ENCODE measurements around the gene PLA2G4D. TPM values are rescaled to one million over a fixed set of nuclear protein-coding genes. Genes with fewer than 3 reads are reported as not detected.

Gene PLA2G4D
- total and polyA plus RNA-seq, 7 donors, result not detected

GRCh38 chr15:42133886-42134502 lies 39.6 kb upstream of the PLA2G4D start:
- Histone ChIP-seq H3K9me3 (no peaks in the 10 kb centered on the region), H3K27me3 (ENCODE audit: insufficient read depth in 3 of 3, low read length in 2 of 3) (no peaks in the 10 kb centered on the region), H3K4me1 (no peaks in the 10 kb centered on the region), H3K4me3 (no peak overlapping the region), H3K36me3 (ENCODE audit: insufficient read depth in 1 of 2, low read depth in 1 of 2) (no peaks in the 10 kb centered on the region), H3K27ac (no peak overlapping the region)
- intact Hi-C loops (cut with DNase I), result loop anchor here (2.0 to 10.0 kb wide), 4 partner anchors 67 to 149 kb away; no protein-coding TSS in a partner anchor
- 64 to 71% (median 65%) methylated on average over 11 of the region's 11 CpGs for WGBS, 3 donors
- ATAC-seq, result peak; percentile 76 to 84 (median 79)
- DNase-seq, result peak in 1 of 2 donors; percentile 77
- TF ChIP-seq CTCF (IDR thresholded peaks at IDR 0.05), result peak; percentile 65

- intact Hi-C loops (cut with DNase I), result loop anchor here in 1 of 2 donors (5.0 to 10.0 kb wide), 2 partner anchors 66 to 149 kb away; no protein-coding TSS in a partner anchor
- Histone ChIP-seq H3K9me3 (no peaks in the 10 kb centered on the region), H3K27ac (no peak overlapping the region), H3K27me3 (ENCODE audit: insufficient read depth in 3 of 3, low read length in 2 of 3) (no peaks in the 10 kb centered on the region), H3K4me3 (no peak overlapping the region), H3K4me1 (no peaks in the 10 kb centered on the region), H3K36me3 (ENCODE audit: insufficient read depth in 1 of 2, low read depth in 1 of 2) (no peaks in the 10 kb centered on the region)
- ATAC-seq (no peak), DNase-seq (no peak)
- TF ChIP-seq CTCF (IDR thresholded peaks at IDR 0.05), result no peak
- WGBS, 3 donors, result 85 to 92% (median 91%) methylated on average over 4 of the region's 4 CpGs
These were observed 39.0 kb upstream of the PLA2G4D start for GRCh38 chr15:42133356-42133755.

DNA sequence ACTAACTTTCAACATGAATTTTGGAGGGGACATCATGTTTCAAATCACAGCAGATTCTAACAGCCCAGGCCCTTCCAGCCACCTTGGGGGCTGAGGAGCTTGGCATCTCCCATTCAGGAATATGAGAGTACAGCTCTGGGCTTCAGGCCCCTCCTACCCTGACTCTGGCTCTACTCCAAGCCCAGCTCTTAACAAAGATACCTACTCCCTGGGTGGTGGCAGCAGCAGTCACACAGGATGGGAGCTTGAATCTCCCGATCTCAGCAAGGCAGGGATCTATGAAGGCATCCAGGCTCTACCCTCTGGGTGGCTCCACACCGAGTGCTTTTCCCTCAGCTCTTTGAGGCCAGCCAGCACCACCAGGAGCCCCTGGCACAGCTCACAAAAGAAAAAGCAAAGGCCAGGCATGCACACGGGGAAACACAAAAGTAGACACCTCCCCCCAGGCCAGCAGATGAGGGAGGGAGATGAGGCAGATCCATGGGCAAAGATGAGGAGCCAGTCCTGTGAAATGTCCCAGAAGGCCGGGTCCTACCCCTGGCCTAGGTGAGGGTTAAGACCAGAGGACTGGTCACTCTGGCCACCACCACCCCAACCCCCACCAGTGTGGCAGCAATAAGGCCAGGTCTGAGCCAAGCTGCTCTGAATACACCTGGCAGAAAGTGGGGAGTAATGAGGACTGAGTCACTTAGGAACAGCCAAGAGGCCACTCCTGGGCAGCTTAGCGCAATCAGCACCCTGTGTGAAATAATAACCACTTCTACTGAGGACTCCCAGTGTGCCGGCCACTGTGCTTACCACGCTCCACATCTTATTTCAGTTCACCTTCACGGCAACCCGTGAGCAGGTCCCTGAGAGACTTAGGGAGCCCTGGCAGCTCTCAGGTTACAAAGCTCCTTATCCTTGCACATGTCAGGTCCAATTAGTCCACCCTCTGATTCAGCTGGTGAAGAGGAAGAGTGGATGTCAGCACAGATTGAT lies 37.8 kb upstream of the PLA2G4D start:
- H3K4me3 ChIP-seq, result no peak overlapping the region
- 65 to 67% (median 65%) methylated on average over 9 of the region's 9 CpGs for WGBS, 3 donors

GRCh38 chr15:42131006-42131405 lies 36.6 kb upstream of the PLA2G4D start:
- no peaks in the 10 kb centered on the region for H3K9me3 ChIP-seq
- DNase-seq, result no peak
- H3K4me1 ChIP-seq, result no peaks in the 10 kb centered on the region
- WGBS, 3 donors, result 90 to 100% (median 94%) methylated on average over 1 of the region's 1 CpG
- ATAC-seq, result no peak
- H3K4me3 ChIP-seq, result no peak overlapping the region
- intact Hi-C loops (cut with DNase I), result loop anchor here in 1 of 2 donors (5.0 to 10.0 kb wide), 2 partner anchors 64 to 146 kb away; no protein-coding TSS in a partner anchor
- H3K27me3 ChIP-seq (ENCODE audit: insufficient read depth in 3 of 3, low read length in 2 of 3), result peaks cover 0 to 6% (median 0%) of the 10 kb centered on the region in 3 donors
- TF ChIP-seq CTCF (IDR thresholded peaks at IDR 0.05), result no peak
- no peaks in the 10 kb centered on the region for H3K36me3 ChIP-seq (ENCODE audit: insufficient read depth in 1 of 2, low read depth in 1 of 2)
- no peak overlapping the region for H3K27ac ChIP-seq

More for the DNA sequence above, 37.8 kb upstream of the PLA2G4D start:
- Histone ChIP-seq H3K27me3 (ENCODE audit: insufficient read depth in 3 of 3, low read length in 2 of 3) (peaks cover 0 to 6% (median 0%) of the 10 kb centered on the region in 3 donors), H3K27ac (no peak overlapping the region), H3K4me1 (no peaks in the 10 kb centered on the region), H3K9me3 (no peaks in the 10 kb centered on the region), H3K36me3 (ENCODE audit: insufficient read depth in 1 of 2, low read depth in 1 of 2) (no peaks in the 10 kb centered on the region)
- DNase-seq (no peak), ATAC-seq (peak in 3 of 4 donors; percentile 36 to 72 (median 37))
- TF ChIP-seq CTCF (IDR thresholded peaks at IDR 0.05), result no peak
- intact Hi-C loops (cut with DNase I), result loop anchor here in 1 of 2 donors (5.0 to 10.0 kb wide), 2 partner anchors 65 to 147 kb away; no protein-coding TSS in a partner anchor

All from psoas muscle (tissue), 8 donors.